Peyer's patch (tissue), 4 donors: ENCODE measurements around the gene KLRC4.
"Not testable (repeated sequence)": the region's sequence is repeated elsewhere in the genome, so short reads cannot be mapped to it uniquely, and the experiment has no call there.

Source experiments
- POLR2A ChIP-seq, 2 donors: fragments of 450-650 bp; IDR thresholded peaks; one replicate each; pipeline ENCODE4 v1.5.1; 2017; ENCODE audit warnings: antibody characterized with exemption in 2 of 2, mild to moderate bottlenecking in 2 of 2, moderate library complexity in 2 of 2
- TF ChIP-seq, protein P1 (sequence below), 6 experiments: fragments of 450-650 bp in 4 of 6; fragments of 200-600 bp in 2 of 6; sonication (generic) in 1 of 6; IDR thresholded peaks; one replicate each; pipeline ENCODE4 v1.5.1; 2017 to 2019; ENCODE audit warnings: antibody characterized with exemption in 6 of 6, mild to moderate bottlenecking in 3 of 6, moderate library complexity in 1 of 6

DNA sequence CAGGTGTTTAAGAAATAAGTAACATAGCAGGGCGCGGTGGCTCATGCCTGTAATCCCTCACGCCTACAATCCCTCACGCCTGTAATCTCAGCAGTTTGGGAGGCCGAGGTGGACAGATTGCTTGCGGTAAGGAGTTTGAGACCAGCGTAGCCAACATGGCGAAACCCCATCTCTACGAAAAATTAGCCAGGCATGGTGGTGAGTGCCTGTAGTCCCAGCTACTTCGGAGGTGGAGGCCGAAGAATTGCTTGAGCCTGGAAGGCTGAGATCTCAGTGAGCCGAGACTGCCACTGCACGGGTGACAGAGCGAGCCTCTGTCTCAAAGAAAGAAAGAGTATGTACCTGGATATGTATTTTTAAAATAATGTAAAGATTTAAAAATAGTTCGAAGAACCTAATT is 13.4 kb downstream of the KLRC4 start:
- TF ChIP-seq, protein P1, sequence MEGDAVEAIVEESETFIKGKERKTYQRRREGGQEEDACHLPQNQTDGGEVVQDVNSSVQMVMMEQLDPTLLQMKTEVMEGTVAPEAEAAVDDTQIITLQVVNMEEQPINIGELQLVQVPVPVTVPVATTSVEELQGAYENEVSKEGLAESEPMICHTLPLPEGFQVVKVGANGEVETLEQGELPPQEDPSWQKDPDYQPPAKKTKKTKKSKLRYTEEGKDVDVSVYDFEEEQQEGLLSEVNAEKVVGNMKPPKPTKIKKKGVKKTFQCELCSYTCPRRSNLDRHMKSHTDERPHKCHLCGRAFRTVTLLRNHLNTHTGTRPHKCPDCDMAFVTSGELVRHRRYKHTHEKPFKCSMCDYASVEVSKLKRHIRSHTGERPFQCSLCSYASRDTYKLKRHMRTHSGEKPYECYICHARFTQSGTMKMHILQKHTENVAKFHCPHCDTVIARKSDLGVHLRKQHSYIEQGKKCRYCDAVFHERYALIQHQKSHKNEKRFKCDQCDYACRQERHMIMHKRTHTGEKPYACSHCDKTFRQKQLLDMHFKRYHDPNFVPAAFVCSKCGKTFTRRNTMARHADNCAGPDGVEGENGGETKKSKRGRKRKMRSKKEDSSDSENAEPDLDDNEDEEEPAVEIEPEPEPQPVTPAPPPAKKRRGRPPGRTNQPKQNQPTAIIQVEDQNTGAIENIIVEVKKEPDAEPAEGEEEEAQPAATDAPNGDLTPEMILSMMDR (IDR thresholded peaks at IDR 0.05) = not testable (repeated sequence)
- not testable (repeated sequence) for TF ChIP-seq POLR2A (IDR thresholded peaks at IDR 0.05)
